Left colon (tissue), 2 donors: ENCODE data around the gene ELL2. TPM values are rescaled to one million over a fixed set of nuclear protein-coding genes. Genes with fewer than 3 reads are reported as not detected.

Experiments
- ATAC-seq: fragments of 200-7000 bp; cut with Tn5 transposase; one replicate; pipeline ENCODE4 v1.9.1; 2020; ENCODE audit warnings: mild to moderate bottlenecking, moderate library complexity
- DNase-seq, 2 donors: peaks; one replicate each; pipeline ENCODE4 v3.0.0-alpha.2; 2020
- intact Hi-C, 2 donors: fragments of 100-400 bp; cut with DNase I in 1 of 2; cut with micrococcal nuclease in 1 of 2; formaldehyde crosslinking; loops; one replicate each; pipeline versions ENCODE4 v1.11.2 to v1.14.0; 2022; cut with DNase I, micrococcal nuclease
- total RNA-seq, 2 donors: library from RNA; stranded (reverse); fragmentation: NEBNext Ultra II Directional; extraction: Animal tissue kit (Norgen Biotek cat#: 25700); gene quantifications; one replicate each; pipeline ENCODE4 v1.2.1, GENCODE V29; 2021
- donor health status: DM: no; HTN: no; CAD: no.
- donor health status: DM: yes; HTN: yes; CAD: no.

Gene ELL2
- total RNA-seq, 2 donors from 2014 or later = 28.7 to 36.7 TPM

DNA sequence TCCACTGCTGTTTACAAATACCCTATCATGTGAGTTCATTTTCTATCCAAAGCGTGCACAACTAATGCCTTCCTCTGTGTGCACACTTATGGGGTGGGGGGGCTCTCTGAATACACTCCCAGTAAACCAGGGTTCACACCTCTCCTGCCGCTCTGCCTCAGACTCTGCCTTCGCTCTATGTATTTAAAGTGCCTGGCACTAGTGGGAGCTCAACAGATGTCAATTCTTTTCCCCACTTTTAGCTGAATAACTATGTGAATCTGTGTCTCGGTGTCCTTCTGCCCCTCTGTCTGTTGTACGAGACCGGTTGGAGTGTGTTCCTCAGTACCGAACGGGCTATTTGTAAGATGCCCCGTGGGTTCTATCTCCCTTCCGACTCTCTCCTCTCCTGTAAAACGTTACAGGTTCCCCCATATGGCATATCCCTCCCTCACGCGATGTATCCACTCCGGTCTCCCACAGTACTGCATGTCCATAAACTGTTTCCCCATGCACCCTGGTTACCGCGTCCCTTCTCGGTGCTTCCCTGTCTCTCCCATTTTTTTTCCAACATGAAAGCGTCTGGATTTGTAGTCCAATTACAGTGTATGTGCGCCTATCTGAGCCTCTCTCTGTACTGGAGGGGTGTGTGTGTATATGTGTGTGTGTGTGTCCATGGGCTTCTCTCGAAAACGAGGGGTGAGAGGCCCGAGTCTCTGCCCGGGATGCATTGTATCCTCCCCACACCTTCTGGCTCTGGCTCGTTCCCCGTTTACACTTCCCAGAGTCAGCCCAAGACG lies 1.6 kb downstream of the ELL2 start:
- peak; percentile 24 to 42 for DNase-seq
- intact Hi-C loops = loop anchor here in 1 of 2 donors (5.0 to 10.0 kb wide), 3 partner anchors 98 to 377 kb away; partner anchors contain the start of gene RFESD
- peak; percentile 12 for ATAC-seq

DNA sequence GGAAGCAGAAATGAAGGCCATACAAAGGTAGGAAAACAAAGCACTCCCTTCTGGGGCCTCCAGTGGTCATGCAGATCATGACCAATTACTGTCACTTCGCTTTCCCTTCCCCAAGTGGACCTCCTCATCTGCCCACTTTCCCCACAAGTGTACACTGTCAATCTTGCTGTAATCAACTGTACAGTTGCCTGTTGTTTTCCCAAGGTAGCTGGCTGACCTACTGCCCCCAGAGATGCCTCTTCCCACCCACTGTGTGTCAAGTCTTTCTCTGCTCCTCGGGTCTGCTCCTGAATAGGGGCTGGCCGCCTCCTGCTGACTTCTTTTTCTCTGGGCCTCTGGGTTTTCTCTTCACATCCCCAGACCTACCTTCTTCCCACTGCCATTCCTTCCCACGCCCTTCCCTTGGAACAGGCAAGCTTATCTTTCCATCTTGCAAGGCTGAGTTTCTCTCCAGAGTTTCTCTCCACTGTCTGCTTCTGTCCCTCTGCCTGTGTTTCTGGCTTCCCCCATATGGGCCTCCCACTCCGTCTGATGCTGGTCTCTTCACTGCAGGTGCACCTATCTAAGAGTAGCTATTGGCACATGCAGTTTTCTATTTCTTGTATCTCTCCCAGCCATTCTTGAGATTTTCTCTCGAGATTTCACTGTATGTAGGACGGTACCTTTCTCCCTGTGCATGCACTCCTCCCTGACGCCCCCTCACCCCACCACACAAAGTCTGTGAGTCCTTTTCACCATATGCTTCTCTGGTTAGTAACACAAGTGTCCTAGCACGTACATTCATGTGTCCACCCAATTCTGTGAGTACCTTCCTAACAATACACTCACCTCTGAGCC lies 2.4 kb downstream of the ELL2 start:
- DNase-seq (peak in 1 of 2 donors; percentile 9), ATAC-seq (no peak)
- intact Hi-C loops = loop anchor here in 1 of 2 donors (5.0 kb wide), 1 partner anchor 97 kb away; no protein-coding TSS in a partner anchor

DNA sequence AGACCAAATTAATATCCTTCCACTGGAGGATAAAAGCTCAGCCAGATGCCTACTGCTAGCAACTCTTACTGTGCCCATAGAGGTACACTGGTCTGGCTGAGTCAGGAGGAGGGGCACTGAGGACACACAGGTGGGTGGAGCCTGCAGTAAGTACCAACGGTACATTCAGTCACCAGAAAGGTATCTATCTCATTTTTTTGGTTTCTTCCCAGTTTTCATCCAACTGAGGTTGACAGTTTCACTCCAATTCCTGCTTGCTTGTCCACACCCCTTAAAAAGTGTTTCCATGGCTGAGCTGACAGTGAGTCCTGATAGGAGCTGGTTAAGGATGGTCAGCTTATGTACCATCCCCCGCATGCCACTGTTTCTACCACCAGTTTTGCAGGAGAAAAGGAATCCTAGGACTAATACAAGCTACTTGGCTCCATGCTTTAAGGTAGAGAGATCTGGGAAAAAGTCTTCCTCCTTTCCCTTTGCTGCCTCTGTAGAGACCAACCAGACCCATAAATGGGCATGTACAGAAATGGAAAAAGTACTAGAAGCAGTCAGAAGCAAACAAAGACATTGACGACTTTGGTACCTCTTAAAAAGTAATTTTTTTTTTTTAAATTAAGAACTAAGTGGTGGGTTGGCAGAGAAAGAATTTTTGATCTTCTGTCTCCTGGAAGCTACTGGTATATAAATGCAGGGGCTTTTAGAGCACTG lies 3.2 kb downstream of the ELL2 start:
- ATAC-seq (no peak), DNase-seq (peak in 1 of 2 donors; percentile 10)
- intact Hi-C loops = loop anchor here in 1 of 2 donors (5.0 kb wide), 1 partner anchor 96 kb away; no protein-coding TSS in a partner anchor

DNA sequence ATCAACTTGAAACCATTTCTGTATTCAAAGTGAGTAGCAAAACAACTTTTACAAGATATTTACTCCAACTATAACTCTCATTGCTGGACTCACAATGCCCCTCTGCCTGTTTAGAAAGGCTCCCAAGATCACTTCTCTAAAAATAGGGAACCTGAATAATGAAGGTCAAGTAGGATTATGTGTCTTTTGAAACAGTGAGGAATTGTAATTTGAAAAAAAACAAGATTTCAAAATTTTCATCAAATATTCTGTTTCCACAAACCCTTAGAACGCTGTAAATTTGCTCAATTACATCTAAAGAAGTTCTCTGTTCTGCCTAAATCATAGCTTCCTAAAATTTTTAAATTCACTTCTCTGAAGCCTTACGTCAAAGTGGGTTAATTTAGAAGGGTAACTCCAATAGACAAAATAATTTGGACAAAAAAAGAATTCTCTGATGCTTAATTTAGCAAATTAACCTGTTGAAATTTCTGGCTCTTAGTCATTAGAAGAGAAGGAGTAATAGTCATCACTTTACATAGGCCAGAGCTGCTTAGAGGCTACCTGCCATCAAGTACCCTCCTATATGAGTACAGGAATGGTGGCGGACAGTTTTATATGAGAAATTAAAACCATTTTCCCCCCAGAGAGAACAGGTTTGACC lies 4.0 kb downstream of the ELL2 start:
- DNase-seq (no peak), ATAC-seq (no peak)
- intact Hi-C loops = loop anchor here in 1 of 2 donors (5.0 kb wide), 1 partner anchor 95 kb away; no protein-coding TSS in a partner anchor

DNA sequence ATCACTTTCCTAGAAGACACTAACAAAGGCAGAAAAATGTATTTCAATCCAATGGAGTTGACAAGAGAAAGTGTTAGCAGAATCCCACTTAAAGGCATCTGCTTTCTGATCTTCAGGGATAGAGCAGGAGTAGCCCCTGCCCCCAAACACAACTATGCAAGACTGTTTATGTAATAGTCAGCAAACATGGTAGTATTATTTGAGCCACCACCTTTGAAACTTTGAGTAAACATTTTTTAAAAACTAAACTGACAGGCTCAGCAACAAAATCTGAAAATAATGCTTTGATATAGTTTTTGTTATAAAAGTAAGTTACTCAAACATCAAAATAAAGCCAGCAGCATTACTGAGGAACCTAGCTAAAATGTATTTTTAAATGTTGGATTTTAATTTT lies 4.8 kb downstream of the ELL2 start:
- no peak for DNase-seq
- intact Hi-C loops = loop anchor here in 1 of 2 donors (5.0 kb wide), 1 partner anchor 95 kb away; no protein-coding TSS in a partner anchor
- ATAC-seq = no peak

DNA sequence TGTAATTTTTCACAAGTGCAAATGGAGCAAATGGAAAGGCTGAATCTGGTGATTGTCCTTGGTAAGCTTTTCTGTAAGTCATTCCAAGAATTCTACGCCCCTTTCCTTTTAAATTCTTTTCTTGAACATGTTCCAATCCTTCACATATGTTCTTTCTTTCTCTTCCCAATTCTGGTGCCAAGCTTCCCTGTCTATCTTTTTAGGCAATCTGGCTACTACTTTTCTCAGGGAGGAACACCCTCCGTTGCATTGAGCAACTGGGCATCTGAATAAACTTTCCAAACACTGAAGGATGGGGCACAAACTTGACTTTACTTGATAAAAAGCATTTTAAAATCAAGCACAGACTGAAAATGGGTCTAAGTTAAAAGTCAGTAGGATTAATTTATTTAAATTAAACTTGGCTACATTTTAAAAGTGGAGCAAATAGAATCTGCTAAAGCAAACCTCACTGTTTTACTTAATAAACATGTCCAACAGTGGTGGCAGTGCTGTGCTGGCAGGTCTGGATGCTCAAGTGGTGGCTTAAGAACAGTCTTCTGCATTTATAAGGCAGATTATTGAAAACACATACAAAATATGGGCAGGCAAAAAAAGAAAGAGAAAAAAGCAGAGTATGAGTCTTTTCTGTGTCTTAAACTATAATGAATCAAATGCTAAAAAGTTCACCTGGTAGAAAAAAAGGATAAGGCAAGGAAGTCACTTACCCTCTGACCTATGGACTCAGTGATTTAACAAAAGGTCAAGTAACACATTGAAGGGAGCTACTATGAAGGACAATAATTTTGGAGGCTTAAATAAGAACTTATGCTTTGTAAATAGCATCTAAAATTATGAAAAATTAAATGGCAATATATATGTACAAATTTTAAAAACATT lies 5.4 kb downstream of the ELL2 start:
- intact Hi-C loops = loop anchor here in 1 of 2 donors (5.0 kb wide), 1 partner anchor 94 kb away; no protein-coding TSS in a partner anchor
- ATAC-seq (no peak), DNase-seq (no peak)

DNA sequence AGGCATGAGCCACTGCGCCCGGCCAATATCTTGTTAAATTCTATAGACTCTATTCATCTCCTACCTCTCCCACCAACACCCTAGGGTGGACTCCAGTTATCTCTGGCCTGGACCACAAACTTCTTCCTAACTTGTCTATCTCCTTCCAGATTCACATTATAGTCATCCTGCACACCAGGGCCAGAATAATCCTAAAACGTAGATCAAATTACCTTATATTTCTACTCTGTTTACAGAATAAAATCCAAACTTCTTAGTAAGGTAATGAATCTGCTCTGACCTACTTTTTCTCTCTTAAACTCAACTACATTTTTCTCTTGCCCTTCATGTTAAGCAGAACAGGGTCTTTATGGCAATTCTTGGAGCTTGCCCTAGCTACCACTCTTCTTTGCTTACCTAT lies 6.9 kb downstream of the ELL2 start:
- intact Hi-C loops = loop anchor here in 1 of 2 donors (5.0 kb wide), 1 partner anchor 92 kb away; no protein-coding TSS in a partner anchor
- ATAC-seq (no peak), DNase-seq (no peak)

DNA sequence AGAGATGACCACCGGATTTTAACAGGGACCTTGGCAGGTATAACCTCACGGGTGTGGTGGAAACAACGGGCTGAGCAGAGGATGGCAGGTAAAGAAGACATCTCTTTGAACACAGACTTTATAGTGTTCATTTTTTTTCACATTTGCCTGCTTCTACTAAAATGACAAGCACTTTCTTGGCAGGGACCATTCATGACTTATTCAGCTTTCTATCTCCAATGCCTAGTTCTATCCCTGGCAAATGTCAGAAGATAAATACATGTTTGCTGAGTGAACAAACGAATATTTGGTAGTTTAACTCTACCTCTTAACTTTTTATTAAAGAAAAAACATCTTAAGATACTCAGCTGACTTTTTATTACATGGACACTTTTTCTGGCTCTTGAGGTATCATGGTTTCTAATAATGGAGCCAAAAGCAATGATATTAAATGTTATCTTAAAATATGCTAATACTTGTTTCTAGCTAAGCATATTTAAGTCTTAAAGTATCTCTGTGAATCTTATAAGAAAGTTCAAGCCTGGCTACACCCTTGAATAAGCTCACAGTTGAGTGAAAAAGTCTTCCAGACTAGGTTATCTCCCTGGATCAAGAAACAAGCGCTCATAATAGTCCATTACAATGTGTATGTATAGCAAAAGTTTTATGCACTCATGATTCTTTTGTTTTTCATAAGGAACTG lies 8.5 kb downstream of the ELL2 start:
- DNase-seq = no peak
- ATAC-seq = no peak
- intact Hi-C loops = no loop called here

DNA sequence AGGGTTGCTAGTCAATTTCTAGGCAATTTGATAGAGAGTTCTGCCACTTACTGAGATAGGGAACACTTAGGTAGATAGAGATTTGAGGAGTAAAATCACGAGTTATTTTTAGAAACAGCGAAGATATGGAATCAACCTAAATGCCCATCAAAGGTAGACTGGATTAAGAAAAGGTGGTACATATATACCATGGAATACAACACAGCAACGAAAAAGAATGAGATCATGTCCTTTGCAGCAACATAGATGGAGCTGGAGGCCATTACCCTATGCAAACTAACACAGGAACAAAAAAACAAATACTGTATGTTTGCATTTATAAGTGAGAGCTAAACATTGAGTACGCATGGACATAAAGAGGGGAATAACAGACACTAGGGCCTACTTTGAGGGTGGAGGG lies 9.7 kb downstream of the ELL2 start:
- ATAC-seq (no peak), DNase-seq (no peak)
- intact Hi-C loops = no loop called here

DNA sequence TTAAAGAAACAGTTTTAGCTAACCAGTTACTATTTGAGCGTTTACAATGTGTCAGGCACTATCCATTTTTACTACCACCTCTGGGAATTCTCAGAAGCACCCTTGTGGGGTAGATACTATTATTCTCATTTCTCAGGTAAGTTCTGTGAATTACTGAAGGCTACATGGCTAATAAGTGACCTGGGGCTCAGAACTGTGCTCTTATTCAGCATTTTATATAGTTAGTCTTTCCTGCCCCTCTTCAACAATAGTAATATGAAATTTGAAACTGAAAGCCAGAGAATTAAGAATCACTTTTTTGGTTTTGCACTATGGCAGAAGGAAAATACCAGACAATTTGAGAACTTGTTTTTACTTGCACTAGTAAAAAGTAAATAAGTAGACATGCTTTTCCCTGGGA lies 11.8 kb downstream of the ELL2 start:
- DNase-seq (no peak), ATAC-seq (no peak)
- intact Hi-C loops = no loop called here

DNA sequence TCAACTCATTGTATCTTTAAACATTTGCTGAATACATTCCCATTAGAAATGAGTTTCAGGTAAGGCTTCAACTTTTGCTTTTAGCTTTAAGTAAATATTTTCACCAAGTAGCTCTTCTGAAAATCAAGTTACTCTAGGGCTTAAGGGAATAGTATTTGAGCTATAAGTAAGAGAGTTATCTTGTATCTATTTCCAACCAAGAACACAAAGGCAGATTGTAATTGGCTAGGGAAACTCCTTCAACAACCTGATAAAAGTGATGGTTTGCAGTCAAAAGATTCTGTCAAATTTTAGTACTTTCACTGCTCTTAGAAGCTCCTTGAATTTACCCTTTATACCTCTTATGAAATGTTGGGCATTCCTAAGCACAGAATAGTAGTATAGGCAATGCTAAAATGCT lies 13.0 kb downstream of the ELL2 start:
- DNase-seq = no peak
- no peak for ATAC-seq
- intact Hi-C loops = no loop called here

DNA sequence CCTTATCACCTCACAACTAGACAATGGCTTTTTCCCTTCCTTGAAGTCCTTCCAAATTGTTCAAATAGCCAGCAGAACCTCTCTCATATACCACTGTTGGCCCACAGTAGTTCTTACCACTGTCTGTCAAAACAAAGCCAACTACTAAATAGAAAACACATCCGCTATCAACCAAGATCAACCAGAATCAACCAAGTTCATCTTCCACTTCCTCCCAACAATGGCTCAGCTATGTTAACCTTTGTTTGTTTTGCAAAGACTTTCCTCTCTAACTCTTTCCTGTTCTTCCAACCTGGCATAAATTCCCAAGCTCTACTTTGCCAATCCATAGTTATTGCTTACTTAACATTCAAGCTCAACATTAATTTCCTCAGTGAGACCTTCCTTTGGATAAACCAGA lies 15.2 kb downstream of the ELL2 start:
- intact Hi-C loops = no loop called here
- DNase-seq = no peak
- ATAC-seq = no peak

DNA sequence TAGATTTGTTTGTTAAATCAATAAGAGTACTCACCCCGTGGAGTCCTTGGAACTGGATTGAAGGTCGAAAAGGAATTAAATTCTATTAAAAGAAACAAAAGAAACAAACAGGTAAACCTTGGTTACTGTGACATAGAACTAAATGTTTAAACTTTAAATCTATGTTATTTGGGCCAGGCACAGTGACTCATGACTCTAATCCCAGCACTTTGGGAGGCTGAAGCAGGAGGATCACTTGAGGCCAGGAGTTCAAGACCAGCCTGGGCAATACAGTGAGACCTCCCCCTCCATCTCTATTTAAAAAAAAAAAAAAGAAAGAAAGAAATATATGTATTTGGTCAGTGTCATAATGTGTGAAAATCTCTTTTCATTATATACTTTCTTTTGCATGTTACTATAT lies 18.7 kb downstream of the ELL2 start:
- DNase-seq (no peak), ATAC-seq (no peak)
- intact Hi-C loops = no loop called here

DNA sequence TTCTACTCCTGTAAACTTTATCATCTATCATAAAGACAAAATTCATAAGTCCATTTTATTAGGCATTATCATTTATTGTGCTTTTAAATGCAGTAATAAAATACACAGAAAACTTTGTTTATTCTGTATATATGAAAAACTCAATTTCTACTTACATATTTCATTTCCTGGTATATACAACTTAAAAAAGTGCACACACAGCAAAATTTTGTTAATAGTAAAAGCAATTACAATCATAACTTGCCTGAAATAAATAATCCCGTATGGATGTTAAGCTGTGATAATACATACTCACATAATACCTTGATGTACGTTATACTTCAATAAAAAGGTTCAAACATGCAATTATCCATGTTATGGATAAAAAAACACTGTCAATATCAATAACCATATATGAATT lies 19.2 kb downstream of the ELL2 start:
- no peak for ATAC-seq
- intact Hi-C loops = no loop called here
- no peak for DNase-seq

DNA sequence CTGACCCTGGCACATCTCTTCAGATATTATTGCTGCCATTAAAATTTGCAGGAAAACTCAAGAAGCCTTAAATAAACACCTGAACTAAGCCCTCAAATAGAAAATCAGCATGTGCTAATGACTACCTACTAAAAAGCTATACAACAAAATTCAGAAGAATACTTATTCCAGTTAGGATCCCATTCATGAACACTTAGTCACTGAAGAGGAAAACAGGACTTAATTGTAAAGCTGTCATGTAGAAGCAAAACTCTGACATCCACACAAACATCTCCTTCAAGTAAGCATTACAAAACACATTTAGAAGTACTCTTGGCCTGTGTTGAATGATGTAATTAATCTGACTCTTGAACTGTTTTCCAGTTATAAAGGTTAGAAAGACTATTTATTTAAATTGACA lies 19.9 kb downstream of the ELL2 start:
- DNase-seq (no peak), ATAC-seq (no peak)
- intact Hi-C loops = no loop called here

DNA sequence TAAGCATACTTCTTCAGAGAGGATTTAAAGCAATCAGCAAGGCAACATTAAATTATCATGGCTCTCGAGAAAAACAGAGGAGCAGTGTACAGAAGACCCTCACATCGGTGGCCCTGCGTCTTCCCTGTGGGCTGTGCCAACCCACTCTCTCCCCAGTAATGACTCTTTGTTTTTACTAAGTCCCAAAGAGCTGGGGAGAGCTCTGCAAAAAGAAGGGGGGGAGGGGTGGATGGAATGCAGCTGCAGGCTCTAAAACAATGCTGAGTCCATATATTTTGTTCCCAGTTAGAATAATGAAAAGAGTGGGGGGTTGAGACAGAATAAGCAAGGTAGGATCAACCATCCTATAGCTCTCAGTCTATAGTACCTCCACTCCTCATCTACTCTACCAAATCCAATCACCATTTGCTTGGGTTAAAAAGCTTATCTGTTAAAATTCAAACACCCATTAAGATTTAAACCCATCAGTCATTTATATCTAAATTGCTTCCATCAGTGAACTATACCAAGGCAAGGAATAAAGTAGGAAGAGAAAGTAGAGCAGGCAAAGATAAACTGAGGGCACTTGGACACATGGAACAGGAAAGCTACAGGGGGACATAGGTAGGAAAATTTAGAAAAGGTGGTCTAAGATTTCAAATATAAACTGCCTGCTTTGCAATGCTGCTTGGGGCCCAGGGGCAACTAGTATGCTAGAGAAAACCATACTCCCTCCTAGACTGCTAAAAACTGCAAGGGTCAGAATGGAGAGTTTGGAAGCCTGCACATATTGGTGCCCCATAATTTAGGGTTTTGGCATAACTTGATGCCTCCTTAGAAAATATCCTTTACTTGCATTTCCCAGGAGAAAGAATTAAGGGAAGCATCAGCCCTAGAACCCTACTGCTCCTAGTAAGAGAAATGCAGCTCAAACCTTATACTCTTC lies 20.6 kb downstream of the ELL2 start:
- no peak for ATAC-seq
- DNase-seq = no peak
- intact Hi-C loops = no loop called here
